ENCODE measurements around the gene HAO2. TPM values are rescaled to one million over a fixed set of nuclear protein-coding genes. Genes with fewer than 3 reads are reported as not detected.

The HAO2 gene
- total RNA-seq, 4 donors from 2014 or later, result 0.30 to 7.0 (median 2.7) TPM

GRCh38 chr1:119435052-119435451 is 66.5 kb downstream of the HAO2 start:
- no peak overlapping the region for H3K4me3 ChIP-seq (ENCODE audit: low read depth, poor library complexity, severe bottlenecking)
- TF ChIP-seq CTCF (IDR thresholded peaks at IDR 0.05) (no peak), POLR2A (IDR thresholded peaks at IDR 0.05) (no peak)
- intact Hi-C loops (cut with DNase I; ENCODE audit: low total_unique reads), result no loop called here
- no peak for DNase-seq (ENCODE audit: low spot score in 2 of 2)
- WGBS, 2 donors, result 66 to 69% methylated on average over 3 of the region's 3 CpGs

DNA sequence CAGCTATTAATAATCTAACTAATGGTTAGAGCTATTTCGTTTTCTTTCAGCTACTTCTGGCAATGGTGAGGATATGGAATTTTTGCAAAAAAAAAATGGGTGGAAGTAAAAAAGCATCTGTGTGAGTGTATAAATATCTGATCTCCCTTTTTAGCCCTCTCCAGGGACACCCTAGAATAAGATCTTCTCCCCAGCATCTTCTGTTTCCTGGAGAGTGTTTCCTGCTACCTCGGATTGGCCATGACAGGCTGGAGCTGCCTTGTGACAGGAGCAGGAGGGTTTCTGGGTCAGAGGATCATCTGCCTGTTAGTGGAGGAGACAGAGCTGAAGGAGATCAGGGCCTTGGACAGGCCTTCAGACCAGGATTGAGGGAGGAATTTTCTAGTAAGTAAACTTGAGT is 70.2 kb downstream of the HAO2 start:
- intact Hi-C loops (cut with DNase I; ENCODE audit: low total_unique reads), result no loop called here
- 71 to 73% methylated on average over 2 of the region's 2 CpGs for WGBS, 2 donors
- DNase-seq (ENCODE audit: low spot score in 2 of 2), result no peak
- no peak for TF ChIP-seq POLR2A (IDR thresholded peaks at IDR 0.05)
- no peak overlapping the region for H3K4me3 ChIP-seq (ENCODE audit: low read depth, poor library complexity, severe bottlenecking)

- 62 to 64% methylated on average over 8 of the region's 8 CpGs for WGBS, 2 donors
- no peak for DNase-seq (ENCODE audit: low spot score in 2 of 2)
- TF ChIP-seq CTCF (IDR thresholded peaks at IDR 0.05) (no peak), POLR2A (IDR thresholded peaks at IDR 0.05) (no peak)
- intact Hi-C loops (cut with DNase I; ENCODE audit: low total_unique reads), result no loop called here
- no peak overlapping the region for H3K4me3 ChIP-seq (ENCODE audit: low read depth, poor library complexity, severe bottlenecking)
Measured at GRCh38 chr1:119440721-119441307, 72.2 kb downstream of the HAO2 start.

- TF ChIP-seq POLR2A (IDR thresholded peaks at IDR 0.05) (no peak), CTCF (IDR thresholded peaks at IDR 0.05) (no peak)
- no peak overlapping the region for H3K4me3 ChIP-seq (ENCODE audit: low read depth, poor library complexity, severe bottlenecking)
- intact Hi-C loops (cut with DNase I; ENCODE audit: low total_unique reads), result no loop called here
- no peak for DNase-seq (ENCODE audit: low spot score in 2 of 2)
- 58 to 59% methylated on average over 6 of the region's 6 CpGs for WGBS, 2 donors
Measured at GRCh38 chr1:119442756-119443155, 74.2 kb downstream of the HAO2 start.

Other genes with a start within 250 kb of the HAO2 start
- gene WARS2, start 228.1 kb upstream of the HAO2 start, total RNA-seq, result 10 to 100 TPM in 3 of 4 donors, 1 to 10 TPM in 1; 8.1 to 21.8 (median 13.2) TPM
- not detected for gene HSD3B2, start 46.4 kb downstream of the HAO2 start, total RNA-seq
- gene HSD3B1, start 138.4 kb downstream of the HAO2 start, total RNA-seq, result 10 to 100 TPM in 1 of 4 donors, 1 to 10 TPM in 2, under 1 TPM in 1; 0.30 to 10.3 (median 1.6) TPM

All from lower leg skin (tissue), 4 donors.